SK-N-SH (cell line): Measurements from ENCODE around the gene PDE4B. TPM values are rescaled to one million over a fixed set of nuclear protein-coding genes. Genes with fewer than 3 reads are reported as not detected.

Source experiments
- CTCF ChIA-PET: fragments of 300-600, 350-600 bp; formaldehyde crosslinking; extraction: SDS; loops from one replicate; lab custom pipeline; 2021; lab: Yijun Ruan, JAX
- POLR2A ChIA-PET: fragments of 350-600 bp; sonication (Branson Sonifier 250); formaldehyde crosslinking; extraction: SDS; loops from one replicate; lab custom pipeline; 2020; ENCODE audit warnings: antibody characterized with exemption, inconsistent platforms; lab: Yijun Ruan, JAX
- DNase-seq: peaks from one replicate; pipeline ENCODE4 v3.0.0; 2012
- H2AFZ ChIP-seq: fragments of 200-600 bp; sonication (generic); 2 replicates; pipeline ENCODE4 v1.8.1; 2016; ENCODE audit warnings: antibody characterized with exemption, mild to moderate bottlenecking, low read depth
- H3F3A ChIP-seq: fragments of 200-600 bp; sonication (generic); replicated peaks from 2 replicates; pipeline ENCODE3; 2016; ENCODE audit warnings: antibody characterized with exemption, mild to moderate bottlenecking; ENCODE audit not compliant: insufficient read depth
- H3K27ac ChIP-seq, 2 experiments: fragments of 200-500 bp in 1 of 2; fragments of 200-600 bp in 1 of 2; sonication (Bioruptor generic) in 1 of 2; sonication (generic), shearing (Covaris generic) in 1 of 2; 2 replicates each; pipeline versions ENCODE4 v1.5.1 to v1.6.1; 2014 to 2016; ENCODE audit warnings: low read depth in 2 of 2, inconsistent platforms in 1 of 2, low read length in 1 of 2, mild to moderate bottlenecking in 1 of 2, mixed read lengths in 1 of 2
- H3K27me3 ChIP-seq: fragments of 200-600 bp; sonication (generic), shearing (Covaris generic); 2 replicates; pipeline ENCODE4 v1.6.1; 2016; ENCODE audit warnings: mixed run types; ENCODE audit not compliant: insufficient read depth
- H3K36me3 ChIP-seq, 2 experiments: fragments of 200-500 bp in 1 of 2; fragments of 200-600 bp in 1 of 2; sonication (Bioruptor generic) in 1 of 2; sonication (generic) in 1 of 2; replicated peaks in 1 of 2; 2 replicates each; pipeline versions ENCODE3 to v1.5.1; 2014 to 2016; ENCODE audit warnings: low read length in 1 of 2, mild to moderate bottlenecking in 1 of 2; ENCODE audit not compliant: insufficient read depth in 2 of 2, control insufficient read depth in 1 of 2
- H3K4me1 ChIP-seq, 2 experiments: fragments of 200-500 bp in 1 of 2; fragments of 200-600 bp in 1 of 2; sonication (Bioruptor generic) in 1 of 2; sonication (generic), shearing (Covaris generic) in 1 of 2; 2 replicates each; pipeline versions ENCODE4 v1.5.1 to v1.6.1; 2014 to 2016; ENCODE audit warnings: low read depth in 1 of 2, low read length in 1 of 2, mixed run types in 1 of 2; ENCODE audit not compliant: insufficient read depth in 2 of 2, control insufficient read depth in 1 of 2
- H3K4me2 ChIP-seq: fragments of 200-600 bp; sonication (generic), shearing (Covaris generic); 2 replicates; pipeline ENCODE4 v1.6.1; 2017; ENCODE audit warnings: mixed run types
- H3K4me3 ChIP-seq, 2 experiments: fragments of 200-500 bp in 1 of 2; fragments of 200-600 bp in 1 of 2; sonication (Bioruptor generic) in 1 of 2; sonication (generic), shearing (Covaris generic) in 1 of 2; 2 replicates each; pipeline versions ENCODE4 v1.5.1 to v1.8.1; 2014 to 2016; ENCODE audit warnings: low read depth in 2 of 2, inconsistent platforms in 1 of 2, low read length in 1 of 2, mild to moderate bottlenecking in 1 of 2, mixed read lengths in 1 of 2, moderate library complexity in 1 of 2
- H3K79me2 ChIP-seq: fragments of 200-600 bp; sonication (generic); 2 replicates; pipeline ENCODE4 v1.8.1; 2017; ENCODE audit warnings: mild to moderate bottlenecking; ENCODE audit not compliant: insufficient read depth
- H3K9ac ChIP-seq: fragments of 200-600 bp; sonication (generic); 2 replicates; pipeline ENCODE4 v1.6.1; 2017; ENCODE audit warnings: mixed run types
- H3K9me2 ChIP-seq: fragments of 200-600 bp; sonication (generic); 2 replicates; pipeline ENCODE4 v1.6.1; 2017; ENCODE audit warnings: mixed run types
- H3K9me3 ChIP-seq: fragments of 200-600 bp; sonication (generic); 2 replicates; pipeline ENCODE4 v1.6.1; 2017; ENCODE audit warnings: mixed run types, mild to moderate bottlenecking, moderate library complexity
- H4K20me1 ChIP-seq: fragments of 200-600 bp; sonication (generic); 2 replicates; pipeline ENCODE4 v1.6.1; 2017; ENCODE audit warnings: mild to moderate bottlenecking, mixed run types; ENCODE audit not compliant: insufficient read depth
- FOXM1 ChIP-seq: IDR thresholded peaks from 2 replicates; pipeline ENCODE4 v1.4.0; 2012; ENCODE audit warnings: low read depth, mild to moderate bottlenecking
- GABPA ChIP-seq: IDR thresholded peaks from 2 replicates; pipeline ENCODE4 v1.4.0; 2012; ENCODE audit warnings: low read depth, mild to moderate bottlenecking
- GATA2 ChIP-seq: sonication (generic); formaldehyde crosslinking; IDR thresholded peaks from 2 replicates; pipeline ENCODE4 v1.5.0; 2020; ENCODE audit warnings: mild to moderate bottlenecking, missing genetic modification reagents
- JUND ChIP-seq: IDR thresholded peaks from 2 replicates; pipeline ENCODE4 v1.4.0; 2012
- MAX ChIP-seq: IDR thresholded peaks from 2 replicates; pipeline ENCODE4 v1.4.0; 2012; ENCODE audit warnings: low read depth
- MEF2A ChIP-seq: IDR thresholded peaks from 2 replicates; pipeline ENCODE4 v1.4.0; 2012; ENCODE audit warnings: low read depth, borderline replicate concordance
- MXI1 ChIP-seq: IDR thresholded peaks from 2 replicates; pipeline ENCODE4 v1.6.1; 2012; ENCODE audit warnings: mild to moderate bottlenecking, low read depth, low read length, improper control_type of control experiment
- NFIC ChIP-seq: IDR thresholded peaks from 2 replicates; pipeline ENCODE4 v1.4.0; 2012; ENCODE audit warnings: borderline replicate concordance
- POLR2AphosphoS5 ChIP-seq: IDR thresholded peaks from 2 replicates; pipeline ENCODE4 v1.6.1; 2012; ENCODE audit warnings: low read depth, low read length
- RAD21 ChIP-seq: IDR thresholded peaks from 2 replicates; pipeline ENCODE4 v1.6.1; 2012; ENCODE audit warnings: mild to moderate bottlenecking, low read length
- REST ChIP-seq: IDR thresholded peaks from 2 replicates; pipeline ENCODE4 v1.6.1; 2012; ENCODE audit warnings: mild to moderate bottlenecking, low read depth, low read length, moderate library complexity
- RXRA ChIP-seq: IDR thresholded peaks from 2 replicates; pipeline ENCODE4 v1.4.0; 2012; ENCODE audit warnings: low read depth, mild to moderate bottlenecking, borderline replicate concordance
- SIN3A ChIP-seq: IDR thresholded peaks from 2 replicates; pipeline ENCODE4 v1.6.1; 2012; ENCODE audit warnings: low read depth, mild to moderate bottlenecking, low read length, moderate library complexity, borderline replicate concordance
- SMC3 ChIP-seq: IDR thresholded peaks from 2 replicates; pipeline ENCODE4 v1.6.1; 2012; ENCODE audit warnings: low read depth, low read length, improper control_type of control experiment
- TAF1 ChIP-seq: IDR thresholded peaks from 2 replicates; pipeline ENCODE4 v1.6.1; 2012; ENCODE audit warnings: low read depth, mild to moderate bottlenecking, low read length, moderate library complexity, borderline replicate concordance
- USF1 ChIP-seq: IDR thresholded peaks from 2 replicates; pipeline ENCODE4 v1.4.0; 2012; ENCODE audit warnings: low read depth, borderline replicate concordance
- USF2 ChIP-seq: fragments of 150-350 bp; IDR thresholded peaks from 2 replicates; pipeline ENCODE4 v1.6.1; 2017; ENCODE audit warnings: antibody characterized with exemption, low read length, low read depth, borderline replicate concordance
- YY1 ChIP-seq: IDR thresholded peaks from 2 replicates; pipeline ENCODE4 v1.4.0; 2012; ENCODE audit warnings: low read depth, mild to moderate bottlenecking
- WGBS: methylation state at CpG from one replicate; pipeline ENCODE4 v1.1.6; 2017; ENCODE audit warnings: low lambda C conversion rate; 5-methylcytosine and 5-hydroxymethylcytosine counted together
- polyA plus RNA-seq, 3 experiments: library from polyadenylated mRNA; depleted of rRNA; stranded (reverse); fragments of >200 nt; gene quantifications; 2 replicates each; pipeline ENCODE4 v1.2.3, GENCODE V29; 2012

PDE4B gene
- polyA plus RNA-seq, 1 of the 3 experiments (the other 2 are of a cell fraction): 1.9 TPM

GRCh38 chr1:66220477-66220876, 427.8 kb downstream of the PDE4B start:
- WGBS: 6% methylated on average over 1 of the region's 1 CpG
- POLR2A ChIA-PET: no interaction called here
- DNase-seq: no peak

GRCh38 chr1:66223681-66224080, 431.0 kb downstream of the PDE4B start:
- no peaks in the 10 kb centered on the region for H4K20me1 ChIP-seq
- DNase-seq: no peak
- TF ChIP-seq POLR2AphosphoS5 (no peak), SMC3 (no peak), REST (no peak), RXRA (no peak), TAF1 (no peak), FOXM1 (no peak), USF2 (no peak), NFIC (no peak), SIN3A (no peak)
- TF ChIP-seq, all 33 proteins: peak for 0
- H3K9ac ChIP-seq: no peak overlapping the region
- POLR2A ChIA-PET: no interaction called here
- 66% methylated on average over 3 of the region's 3 CpGs for WGBS
- H3K4me3 ChIP-seq: no peak overlapping the region
- H3K4me1 ChIP-seq: no peaks in the 10 kb centered on the region; a peak in 1 of 4 replicates
- CTCF ChIA-PET: interaction anchor here (1.3 kb wide), 1 partner anchor 19 kb away, joined by 8 read pairs; no protein-coding TSS in a partner anchor
- H2AFZ ChIP-seq: no peak overlapping the region
- H3K4me2 ChIP-seq: no peak overlapping the region
- no peaks in the 10 kb centered on the region for H3K79me2 ChIP-seq
- no peaks in the 10 kb centered on the region for H3F3A ChIP-seq
- H3K36me3 ChIP-seq: no peaks in the 10 kb centered on the region
- H3K27ac ChIP-seq: no peak overlapping the region
- no peaks in the 10 kb centered on the region for H3K9me3 ChIP-seq
- H3K9me2 ChIP-seq: no peaks in the 10 kb centered on the region
- no peaks in the 10 kb centered on the region for H3K27me3 ChIP-seq

More at GRCh38 chr1:66220477-66220876, 427.8 kb downstream of the PDE4B start:
- no peak overlapping the region for H3K27ac ChIP-seq
- CTCF ChIA-PET: interaction anchor here (1.0 to 1.4 kb wide), 2 partner anchors 22 kb away, joined by 3 read pairs; no protein-coding TSS in a partner anchor
- H2AFZ ChIP-seq: no peak overlapping the region
- H3F3A ChIP-seq: peaks cover 3% of the 10 kb centered on the region
- no peak overlapping the region for H3K4me2 ChIP-seq
- TF ChIP-seq MEF2A: no peak
- TF ChIP-seq GABPA: no peak
- no peak for TF ChIP-seq MXI1
- TF ChIP-seq TAF1: no peak
- TF ChIP-seq USF1: no peak
- TF ChIP-seq YY1: no peak
- no peak for TF ChIP-seq JUND
- no peak for TF ChIP-seq MAX
- no peak for TF ChIP-seq GATA2 (CRISPR knock-in tag)
- no peak for TF ChIP-seq NFIC
- no peak for TF ChIP-seq RAD21
- H3K36me3 ChIP-seq: no peaks in the 10 kb centered on the region
- H3K9ac ChIP-seq: no peak overlapping the region
- no peaks in the 10 kb centered on the region for H4K20me1 ChIP-seq
- H3K4me1 ChIP-seq: peaks cover 0 to 9% of the 10 kb centered on the region in 2 experiments; a peak in 1 of 4 replicates
- H3K9me3 ChIP-seq: no peaks in the 10 kb centered on the region
- H3K27me3 ChIP-seq: no peaks in the 10 kb centered on the region
- H3K9me2 ChIP-seq: no peaks in the 10 kb centered on the region
- no peaks in the 10 kb centered on the region for H3K79me2 ChIP-seq
- no peak overlapping the region for H3K4me3 ChIP-seq
